ENCODE data around the gene AGO1. TPM values are rescaled to one million over a fixed set of nuclear protein-coding genes. Genes with fewer than 3 reads are reported as not detected.

The AGO1 gene
- total RNA-seq, 1 experiment from 2014 or later = 36.2 TPM

DNA sequence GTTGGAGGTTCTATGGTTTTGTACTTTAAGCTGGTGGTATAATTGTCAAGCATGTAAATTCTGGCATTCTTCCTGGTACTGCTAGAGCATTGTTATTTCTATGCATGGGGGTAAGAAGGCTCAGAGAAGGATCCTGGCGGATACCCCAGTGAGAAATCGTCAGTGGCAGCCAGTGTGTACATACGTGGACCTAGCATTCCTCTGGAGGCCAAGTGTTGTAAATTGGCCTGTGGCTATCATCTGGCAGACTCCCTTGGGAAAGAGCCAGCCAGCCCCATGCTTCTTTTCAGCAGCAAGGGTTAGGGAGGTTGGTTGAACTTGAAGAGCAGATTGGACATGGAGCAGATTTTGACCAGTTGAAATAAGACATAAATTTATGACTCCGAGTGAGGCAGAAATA lies 42.7 kb downstream of the AGO1 start (continued):
- no peak for TF ChIP-seq YY1 (IDR thresholded peaks at IDR 0.05; ENCODE audit: extremely low read depth, insufficient replicate concordance, low read depth, low read length)

GRCh38 chr1:35927472-35927871 lies 44.5 kb downstream of the AGO1 start:
- RAD21 ChIA-PET (ENCODE audit: low non-redundant PET in 1 of 2, low total read pairs in 2 of 2, uncharacterized antibody in 2 of 2, unreplicated experiment in 2 of 2) = no interaction called here
- intact Hi-C loops (cut with micrococcal nuclease) = no loop called here

More at GRCh38 chr1:35927472-35927871, 44.5 kb downstream of the AGO1 start:
- TF ChIP-seq POLR2AphosphoS5 (IDR thresholded peaks at IDR 0.05; ENCODE audit: low read depth, low read length) = no peak
- TF ChIP-seq ZNF274 (IDR thresholded peaks at IDR 0.05; ENCODE audit: low read depth, low read length) = no peak
- no peak for TF ChIP-seq SRF (IDR thresholded peaks at IDR 0.05; ENCODE audit: low read depth)
- no peak for TF ChIP-seq FOSL1 (IDR thresholded peaks at IDR 0.05; ENCODE audit: low read depth)
- TF ChIP-seq, protein P1, sequence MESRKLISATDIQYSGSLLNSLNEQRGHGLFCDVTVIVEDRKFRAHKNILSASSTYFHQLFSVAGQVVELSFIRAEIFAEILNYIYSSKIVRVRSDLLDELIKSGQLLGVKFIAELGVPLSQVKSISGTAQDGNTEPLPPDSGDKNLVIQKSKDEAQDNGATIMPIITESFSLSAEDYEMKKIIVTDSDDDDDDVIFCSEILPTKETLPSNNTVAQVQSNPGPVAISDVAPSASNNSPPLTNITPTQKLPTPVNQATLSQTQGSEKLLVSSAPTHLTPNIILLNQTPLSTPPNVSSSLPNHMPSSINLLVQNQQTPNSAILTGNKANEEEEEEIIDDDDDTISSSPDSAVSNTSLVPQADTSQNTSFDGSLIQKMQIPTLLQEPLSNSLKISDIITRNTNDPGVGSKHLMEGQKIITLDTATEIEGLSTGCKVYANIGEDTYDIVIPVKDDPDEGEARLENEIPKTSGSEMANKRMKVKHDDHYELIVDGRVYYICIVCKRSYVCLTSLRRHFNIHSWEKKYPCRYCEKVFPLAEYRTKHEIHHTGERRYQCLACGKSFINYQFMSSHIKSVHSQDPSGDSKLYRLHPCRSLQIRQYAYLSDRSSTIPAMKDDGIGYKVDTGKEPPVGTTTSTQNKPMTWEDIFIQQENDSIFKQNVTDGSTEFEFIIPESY (IDR thresholded peaks at IDR 0.05; ENCODE audit: extremely low read depth, insufficient replicate concordance, low read length) = no peak
- TF ChIP-seq CEBPB (IDR thresholded peaks at IDR 0.05; ENCODE audit: low read depth) = no peak
- TF ChIP-seq REST (IDR thresholded peaks at IDR 0.05; ENCODE audit: low read depth) = no peak
- TF ChIP-seq ZFX (IDR thresholded peaks at IDR 0.05) = no peak
- TF ChIP-seq YY1 (IDR thresholded peaks at IDR 0.05; ENCODE audit: extremely low read depth, insufficient replicate concordance, low read depth, low read length) = no peak
- no peak for TF ChIP-seq MAX (IDR thresholded peaks at IDR 0.05)
- TF ChIP-seq RAD21 (IDR thresholded peaks at IDR 0.05; ENCODE audit: low read depth) = no peak
- TF ChIP-seq CBX3 (IDR thresholded peaks at IDR 0.05; ENCODE audit: low read depth) = no peak
- no peak for TF ChIP-seq EGR1 (IDR thresholded peaks at IDR 0.05; ENCODE audit: low read depth)
- TF ChIP-seq JUND (IDR thresholded peaks at IDR 0.05) = no peak
- H3K9me3 ChIP-seq (ENCODE audit: control insufficient read depth in 1 of 2, insufficient read depth in 1 of 2, low read depth in 1 of 2, low read length in 2 of 2) = no peaks in the 10 kb centered on the region
- no peaks in the 10 kb centered on the region for H3K27me3 ChIP-seq (ENCODE audit: insufficient read depth, low read length)
- no peaks in the 10 kb centered on the region for H3K9me2 ChIP-seq (ENCODE audit: insufficient read depth)
- no peak overlapping the region for H2AFZ ChIP-seq (ENCODE audit: low read depth, low read length, poor library complexity, severe bottlenecking)
- ChIA-PET CTCF (no interaction called here), POLR2A (no interaction called here)
- no peak overlapping the region for H3K4me3 ChIP-seq (replicated peaks in 1 of 2; ENCODE audit: low read depth in 1 of 2, low read length in 2 of 2)
- H3K4me1 ChIP-seq (ENCODE audit: control insufficient read depth in 1 of 2, insufficient read depth in 2 of 2, low read length in 2 of 2) = peaks cover 7 to 13% of the 10 kb centered on the region in 2 experiments
- H3K79me2 ChIP-seq (ENCODE audit: insufficient read depth, low read length) = peaks cover 13% of the 10 kb centered on the region
- H3K4me2 ChIP-seq (ENCODE audit: low read length) = no peak overlapping the region
- no peaks in the 10 kb centered on the region for H3K36me3 ChIP-seq (ENCODE audit: control insufficient read depth in 1 of 2, insufficient read depth in 2 of 2, low read length in 2 of 2)
- no peak overlapping the region for H3K27ac ChIP-seq (ENCODE audit: low read depth, low read length)
- DNase-seq (ENCODE audit: low read depth, low spot score) = no peak
- ATAC-seq = no peak
- no peaks in the 10 kb centered on the region for H4K20me1 ChIP-seq (ENCODE audit: insufficient read depth)
- no TSS peak for BruUV-seq (replicated peaks)
- no peak overlapping the region for H3K9ac ChIP-seq (ENCODE audit: low read length)

Measured in HCT116 (cell line).